ENCODE results near the gene NHSL2. TPM values are rescaled to one million over a fixed set of nuclear protein-coding genes. Genes with fewer than 3 reads are reported as not detected.

Gene NHSL2
- total RNA-seq, 1 donor from 2014 or later, result 58.1 TPM

- Histone ChIP-seq H3K27me3 (no peaks in the 10 kb centered on the region), H3K4me3 (no peak overlapping the region), H3K4me1 (no peaks in the 10 kb centered on the region), H3K36me3 (no peaks in the 10 kb centered on the region), H3K27ac (no peak overlapping the region), H3K9me3 (no peaks in the 10 kb centered on the region)
- TF ChIP-seq, protein P1, sequence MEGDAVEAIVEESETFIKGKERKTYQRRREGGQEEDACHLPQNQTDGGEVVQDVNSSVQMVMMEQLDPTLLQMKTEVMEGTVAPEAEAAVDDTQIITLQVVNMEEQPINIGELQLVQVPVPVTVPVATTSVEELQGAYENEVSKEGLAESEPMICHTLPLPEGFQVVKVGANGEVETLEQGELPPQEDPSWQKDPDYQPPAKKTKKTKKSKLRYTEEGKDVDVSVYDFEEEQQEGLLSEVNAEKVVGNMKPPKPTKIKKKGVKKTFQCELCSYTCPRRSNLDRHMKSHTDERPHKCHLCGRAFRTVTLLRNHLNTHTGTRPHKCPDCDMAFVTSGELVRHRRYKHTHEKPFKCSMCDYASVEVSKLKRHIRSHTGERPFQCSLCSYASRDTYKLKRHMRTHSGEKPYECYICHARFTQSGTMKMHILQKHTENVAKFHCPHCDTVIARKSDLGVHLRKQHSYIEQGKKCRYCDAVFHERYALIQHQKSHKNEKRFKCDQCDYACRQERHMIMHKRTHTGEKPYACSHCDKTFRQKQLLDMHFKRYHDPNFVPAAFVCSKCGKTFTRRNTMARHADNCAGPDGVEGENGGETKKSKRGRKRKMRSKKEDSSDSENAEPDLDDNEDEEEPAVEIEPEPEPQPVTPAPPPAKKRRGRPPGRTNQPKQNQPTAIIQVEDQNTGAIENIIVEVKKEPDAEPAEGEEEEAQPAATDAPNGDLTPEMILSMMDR (IDR thresholded peaks at IDR 0.05), result no peak
- DNase-seq (ENCODE audit: low spot score in 2 of 2), result no peak
- intact Hi-C loops (cut with DNase I), result no loop called here
These were observed 64.3 kb downstream of the NHSL2 start for GRCh38 chrX:71974916-71975315.

GRCh38 chrX:71976753-71977152 lies 66.1 kb downstream of the NHSL2 start:
- H3K27me3 ChIP-seq, result no peaks in the 10 kb centered on the region
- intact Hi-C loops (cut with DNase I), result no loop called here
- no peaks in the 10 kb centered on the region for H3K4me1 ChIP-seq
- no peak overlapping the region for H3K27ac ChIP-seq
- H3K4me3 ChIP-seq, result no peak overlapping the region
- TF ChIP-seq, protein P1 (IDR thresholded peaks at IDR 0.05), result no peak
- no peaks in the 10 kb centered on the region for H3K36me3 ChIP-seq
- no peak for DNase-seq (ENCODE audit: low spot score in 2 of 2)
- no peaks in the 10 kb centered on the region for H3K9me3 ChIP-seq

GRCh38 chrX:71978164-71978563 lies 67.5 kb downstream of the NHSL2 start:
- Histone ChIP-seq H3K4me1 (no peaks in the 10 kb centered on the region), H3K27ac (no peak overlapping the region), H3K4me3 (no peak overlapping the region), H3K27me3 (no peaks in the 10 kb centered on the region), H3K9me3 (no peaks in the 10 kb centered on the region), H3K36me3 (no peaks in the 10 kb centered on the region)
- TF ChIP-seq, protein P1 (IDR thresholded peaks at IDR 0.05), result no peak
- no peak for DNase-seq (ENCODE audit: low spot score in 2 of 2)
- intact Hi-C loops (cut with DNase I), result no loop called here

- peak in 1 of 2 donors; percentile 70 for DNase-seq (ENCODE audit: low spot score in 2 of 2)
- H3K4me1 ChIP-seq, result no peaks in the 10 kb centered on the region
- intact Hi-C loops (cut with DNase I), result no loop called here
- no peaks in the 10 kb centered on the region for H3K36me3 ChIP-seq
- no peak overlapping the region for H3K4me3 ChIP-seq
- TF ChIP-seq, protein P1 (IDR thresholded peaks at IDR 0.05), result no peak
- H3K27ac ChIP-seq, result no peak overlapping the region
- no peaks in the 10 kb centered on the region for H3K9me3 ChIP-seq
- no peaks in the 10 kb centered on the region for H3K27me3 ChIP-seq
These were observed 79.3 kb downstream of the NHSL2 start for GRCh38 chrX:71989768-71990426.

- Histone ChIP-seq H3K36me3 (no peaks in the 10 kb centered on the region), H3K9me3 (no peaks in the 10 kb centered on the region), H3K4me3 (no peak overlapping the region), H3K27ac (no peak overlapping the region), H3K27me3 (no peaks in the 10 kb centered on the region), H3K4me1 (no peaks in the 10 kb centered on the region)
- TF ChIP-seq, protein P1 (IDR thresholded peaks at IDR 0.05), result no peak
- no peak for DNase-seq (ENCODE audit: low spot score in 2 of 2)
- intact Hi-C loops (cut with DNase I), result no loop called here
These were observed 79.9 kb downstream of the NHSL2 start for GRCh38 chrX:71990518-71990917.

- intact Hi-C loops (cut with DNase I), result no loop called here
- Histone ChIP-seq H3K4me1 (no peaks in the 10 kb centered on the region), H3K9me3 (no peaks in the 10 kb centered on the region), H3K27ac (no peak overlapping the region), H3K27me3 (no peaks in the 10 kb centered on the region), H3K4me3 (no peak overlapping the region), H3K36me3 (no peaks in the 10 kb centered on the region)
- DNase-seq (ENCODE audit: low spot score in 2 of 2), result no peak
- TF ChIP-seq, protein P1 (IDR thresholded peaks at IDR 0.05), result no peak
These were observed 80.5 kb downstream of the NHSL2 start for GRCh38 chrX:71991164-71991563.
